IMR-90 (cell line): ENCODE measurements around the gene ARV1. TPM values are rescaled to one million over a fixed set of nuclear protein-coding genes. Genes with fewer than 3 reads are reported as not detected.

ENCODE experiments used
- ATAC-seq: fragments of 200-7000 bp; cut with Tn5 transposase; 2 replicates; pipeline ENCODE4 v1.9.1; 2020; ENCODE audit warnings: low read depth, mild to moderate bottlenecking, moderate library complexity
- BruUV-seq: library from RNA; stranded (reverse); fragments of 400-500 nt; replicated peaks from 2 replicates; lab custom pipeline; 2021; lab: Mats Ljungman, UMichigan
- CTCF ChIA-PET: fragments of 300-600 bp; formaldehyde crosslinking; extraction: SDS; loops from one replicate; lab custom pipeline; 2021; ENCODE audit warnings: antibody characterized with exemption; lab: Yijun Ruan, JAX
- POLR2A ChIA-PET: fragments of 300-600 bp; sonication (Branson Sonifier 250); formaldehyde crosslinking; loops from one replicate; lab custom pipeline; 2022; ENCODE audit warnings: antibody characterized with exemption; ENCODE audit not compliant: unreplicated experiment; lab: Charles Lee
- DNase-seq: peaks from one replicate; pipeline ENCODE4 v3.0.0; 2013
- H2AFZ ChIP-seq: replicated peaks from 2 replicates; pipeline ENCODE3; 2013; ENCODE audit warnings: low read length, mild to moderate bottlenecking; ENCODE audit not compliant: poor library complexity
- H2AK5ac ChIP-seq: 2 replicates; pipeline ENCODE4 v1.6.1; 2013; ENCODE audit warnings: low read depth, low read length, inconsistent platforms
- H2AK9ac ChIP-seq: replicated peaks from 2 replicates; pipeline ENCODE3; 2013; ENCODE audit warnings: mild to moderate bottlenecking, low read depth, low read length, moderate library complexity; ENCODE audit not compliant: poor library complexity
- H2BK120ac ChIP-seq: 2 replicates; pipeline ENCODE4 v1.6.1; 2013; ENCODE audit warnings: low read depth, low read length, inconsistent platforms
- H2BK15ac ChIP-seq: 3 replicates; pipeline ENCODE4 v1.6.1; 2013; ENCODE audit warnings: low read depth, low read length, inconsistent platforms
- H2BK20ac ChIP-seq: 2 replicates; pipeline ENCODE4 v1.6.1; 2013; ENCODE audit warnings: low read depth, mild to moderate bottlenecking, inconsistent platforms, low read length, moderate library complexity
- H2BK5ac ChIP-seq: 2 replicates; pipeline ENCODE4 v1.6.1; 2013; ENCODE audit warnings: mild to moderate bottlenecking, low read depth, low read length, inconsistent platforms; ENCODE audit not compliant: poor library complexity, severe bottlenecking
- H3K14ac ChIP-seq: replicated peaks from 2 replicates; pipeline ENCODE4 v1.6.1; 2013; ENCODE audit warnings: low read depth, low read length, inconsistent platforms
- H3K18ac ChIP-seq: 2 replicates; pipeline ENCODE4 v1.6.1; 2013; ENCODE audit warnings: low read depth, low read length, control low read depth
- H3K23ac ChIP-seq: 2 replicates; pipeline ENCODE4 v1.6.1; 2013; ENCODE audit warnings: low read depth, low read length, inconsistent platforms
- H3K27ac ChIP-seq: 2 replicates; pipeline ENCODE4 v1.5.1; 2013; ENCODE audit warnings: mild to moderate bottlenecking, control low read depth, low read length; ENCODE audit not compliant: insufficient read depth
- H3K27me3 ChIP-seq: 2 replicates; pipeline ENCODE4 v1.6.1; 2013; ENCODE audit warnings: low read length; ENCODE audit not compliant: control insufficient read depth, insufficient read depth
- H3K36me3 ChIP-seq: 2 replicates; pipeline ENCODE4 v1.6.1; 2013; ENCODE audit warnings: low read length, mixed read lengths; ENCODE audit not compliant: control insufficient read depth, insufficient read depth
- H3K4ac ChIP-seq: 2 replicates; pipeline ENCODE4 v1.6.1; 2013; ENCODE audit warnings: low read depth, low read length, inconsistent platforms
- H3K4me1 ChIP-seq: 2 replicates; pipeline ENCODE4 v1.6.1; 2013; ENCODE audit warnings: low read length, mixed read lengths; ENCODE audit not compliant: control insufficient read depth, insufficient read depth
- H3K4me2 ChIP-seq: 2 replicates; pipeline ENCODE4 v1.6.1; 2013; ENCODE audit warnings: low read depth, mild to moderate bottlenecking, control low read depth, low read length, moderate library complexity
- H3K4me3 ChIP-seq: 2 replicates; pipeline ENCODE4 v1.5.1; 2013; ENCODE audit warnings: low read depth, mild to moderate bottlenecking, control low read depth, low read length, moderate library complexity; ENCODE audit not compliant: insufficient read depth
- H3K56ac ChIP-seq: 2 replicates; pipeline ENCODE4 v1.6.1; 2013; ENCODE audit warnings: low read length, inconsistent platforms; ENCODE audit not compliant: insufficient read depth; ENCODE audit errors: extremely low read depth
- H3K79me1 ChIP-seq, 2 experiments: 2 replicates each; pipeline ENCODE4 v1.6.1; 2013; ENCODE audit warnings: low read length in 2 of 2, inconsistent platforms in 1 of 2, low read depth in 1 of 2
- H3K9ac ChIP-seq: 2 replicates; pipeline ENCODE4 v1.6.1; 2013; ENCODE audit warnings: low read depth, low read length, control low read depth
- H3K9me1 ChIP-seq: 2 replicates; pipeline ENCODE4 v1.6.1; 2013; ENCODE audit warnings: low read length, inconsistent platforms; ENCODE audit not compliant: insufficient read depth
- H3K9me3 ChIP-seq: 2 replicates; pipeline ENCODE4 v1.6.1; 2013; ENCODE audit warnings: low read length; ENCODE audit not compliant: control insufficient read depth, insufficient read depth
- H4K20me1 ChIP-seq: 2 replicates; pipeline ENCODE4 v1.6.1; 2013; ENCODE audit warnings: low read length, inconsistent platforms; ENCODE audit not compliant: insufficient read depth
- H4K5ac ChIP-seq: 2 replicates; pipeline ENCODE4 v1.6.1; 2013; ENCODE audit warnings: mild to moderate bottlenecking, low read depth, low read length, control low read depth
- H4K8ac ChIP-seq, 2 experiments: 2 replicates each; pipeline ENCODE4 v1.6.1; 2013; ENCODE audit warnings: low read depth in 2 of 2, low read length in 2 of 2, control low read depth in 1 of 2, inconsistent platforms in 1 of 2
- H4K91ac ChIP-seq: 2 replicates; pipeline ENCODE4 v1.6.1; 2013; ENCODE audit warnings: low read depth, low read length, inconsistent platforms; ENCODE audit not compliant: insufficient read depth
- CEBPB ChIP-seq: IDR thresholded peaks from 2 replicates; pipeline ENCODE4 v1.6.1; 2012; ENCODE audit warnings: low read depth, low read length, improper control_type of control experiment
- ELK1 ChIP-seq: fragments of 150-350 bp; IDR thresholded peaks from 2 replicates; pipeline ENCODE4 v1.6.1; 2016; ENCODE audit warnings: low read depth, mild to moderate bottlenecking, low read length, moderate library complexity, borderline replicate concordance
- MXI1 ChIP-seq: IDR thresholded peaks from 2 replicates; pipeline ENCODE4 v1.6.1; 2012; ENCODE audit warnings: low read depth, mild to moderate bottlenecking, low read length, moderate library complexity, borderline replicate concordance
- NFE2L2 ChIP-seq: fragments of 150-350 bp; IDR thresholded peaks from 2 replicates; pipeline ENCODE4 v1.6.1; 2016; ENCODE audit warnings: low read depth, mild to moderate bottlenecking, low read length
- POLR2A ChIP-seq: IDR thresholded peaks from 2 replicates; pipeline ENCODE4 v1.6.1; 2012; ENCODE audit warnings: mild to moderate bottlenecking, low read depth, low read length
- RAD21 ChIP-seq: IDR thresholded peaks from 2 replicates; pipeline ENCODE4 v1.6.1; 2012; ENCODE audit warnings: low read length, improper control_type of control experiment
- RCOR1 ChIP-seq: IDR thresholded peaks from 2 replicates; pipeline ENCODE4 v1.6.1; 2012; ENCODE audit warnings: mild to moderate bottlenecking, low read length, improper control_type of control experiment; ENCODE audit not compliant: insufficient replicate concordance
- USF2 ChIP-seq: fragments of 150-350 bp; IDR thresholded peaks from 2 replicates; pipeline ENCODE4 v1.6.1; 2017; ENCODE audit warnings: mild to moderate bottlenecking, antibody characterized with exemption, low read length, low read depth
- dilution Hi-C: fragments of 300-500 bp; cut with HindIII; formaldehyde crosslinking; loops from one replicate; pipeline ENCODE4 v1.14.3; 2018; ENCODE audit warnings: low sequenced_read_pairs; ENCODE audit not compliant: unreplicated experiment
- in situ Hi-C: fragments of 300-500 bp; cut with MboI; formaldehyde crosslinking; loops from 3 replicates; pipeline ENCODE4 v1.14.3; 2019; ENCODE audit warnings: low sequenced_read_pairs, inconsistent platforms, mixed read lengths
- intact Hi-C: fragments of 100-400 bp; cut with micrococcal nuclease; formaldehyde crosslinking; loops from 2 replicates; pipeline ENCODE4 v1.10.0; 2022
- polyA plus RNA-seq, 3 experiments: library from polyadenylated mRNA; depleted of rRNA; stranded (reverse); fragments of >200 nt; gene quantifications; 2 replicates each; pipeline ENCODE4 v1.2.3, GENCODE V29; 2012; ENCODE audit warnings: low replicate concordance in 1 of 3
- total RNA-seq: library from RNA; depleted of rRNA; stranded (reverse); fragments of >200 nt; gene quantifications from 2 replicates; pipeline ENCODE4 v1.2.3, GENCODE V29; 2012

The ARV1 gene
- total and polyA plus RNA-seq, 2 of the 4 experiments (the other 2 are of a cell fraction), result 19.0 to 22.9 TPM

- Histone ChIP-seq H4K20me1 (no peaks in the 10 kb centered on the region), H3K9me3 (no peaks in the 10 kb centered on the region), H3K18ac (no peak overlapping the region), H3K9me1 (peaks cover under 1% of the 10 kb centered on the region; the same call in 1 of the 2 replicates), H3K4me2 (no peak overlapping the region), H3K9ac (no peak overlapping the region), H3K79me1 (peaks cover 13 to 15% of the 10 kb centered on the region in 2 experiments; a peak in 3 of 4 replicates), H3K27ac (no peak overlapping the region), H3K27me3 (no peaks in the 10 kb centered on the region), H3K4me3 (no peak overlapping the region), H2BK5ac (no peak overlapping the region), H3K14ac (no peak overlapping the region), H3K56ac (no peak overlapping the region), H3K4me1 (no peaks in the 10 kb centered on the region), H3K4ac (no peak overlapping the region), H2AFZ (no peak overlapping the region), H4K5ac (no peak overlapping the region), H2AK5ac (no peak overlapping the region), H4K91ac (no peak overlapping the region), H2BK120ac (no peak overlapping the region), H4K8ac (no peak overlapping the region), H3K23ac (peak overlapping the region; percentile 55; the same call in 1 of the 2 replicates), H2BK20ac (no peak overlapping the region), H3K36me3 (peaks cover 2% of the 10 kb centered on the region; the same call in 1 of the 2 replicates), H2BK15ac (no peak overlapping the region), H2AK9ac (no peak overlapping the region)
- ChIA-PET POLR2A (no interaction called here), CTCF (no interaction called here)
- in situ Hi-C loops (no loop called here), dilution Hi-C loops (no loop called here), intact Hi-C loops (no loop called here)
- BruUV-seq, result no TSS peak
- no peak for DNase-seq
- ATAC-seq, result 0 out of 2 replicates have a peak, but pooled peaks have one; percentile 27
- TF ChIP-seq ELK1 (no peak), USF2 (no peak), RCOR1 (no peak), MXI1 (no peak), RAD21 (no peak), CEBPB (no peak), NFE2L2 (no peak), POLR2A (no peak)
Measured at GRCh38 chr1:230971771-230972170, 7.1 kb upstream of the ARV1 start.
